OCI-LY7 (cell line): Measurements from ENCODE around the gene DSN1.

Experiments used
- EZH2phosphoT487 ChIP-seq: fragments of 200-600 bp; sonication (generic); IDR thresholded peaks from 2 replicates; pipeline ENCODE4 v1.6.1; 2018; ENCODE audit warnings: low read depth, borderline replicate concordance, mild to moderate bottlenecking, mixed run types, antibody characterized with exemption, low read length, moderate library complexity, mixed read lengths
- TF ChIP-seq, protein P1 (sequence below): fragments of 200-600 bp; sonication (generic); conservative IDR thresholded peaks from 2 replicates; pipeline ENCODE4 v1.5.1; 2014; ENCODE audit warnings: mild to moderate bottlenecking, antibody characterized with exemption, low read length, moderate library complexity, mixed read lengths

GRCh38 chr20:36754656-36755222, 18.8 kb downstream of the DSN1 start:
- TF ChIP-seq, protein P1, sequence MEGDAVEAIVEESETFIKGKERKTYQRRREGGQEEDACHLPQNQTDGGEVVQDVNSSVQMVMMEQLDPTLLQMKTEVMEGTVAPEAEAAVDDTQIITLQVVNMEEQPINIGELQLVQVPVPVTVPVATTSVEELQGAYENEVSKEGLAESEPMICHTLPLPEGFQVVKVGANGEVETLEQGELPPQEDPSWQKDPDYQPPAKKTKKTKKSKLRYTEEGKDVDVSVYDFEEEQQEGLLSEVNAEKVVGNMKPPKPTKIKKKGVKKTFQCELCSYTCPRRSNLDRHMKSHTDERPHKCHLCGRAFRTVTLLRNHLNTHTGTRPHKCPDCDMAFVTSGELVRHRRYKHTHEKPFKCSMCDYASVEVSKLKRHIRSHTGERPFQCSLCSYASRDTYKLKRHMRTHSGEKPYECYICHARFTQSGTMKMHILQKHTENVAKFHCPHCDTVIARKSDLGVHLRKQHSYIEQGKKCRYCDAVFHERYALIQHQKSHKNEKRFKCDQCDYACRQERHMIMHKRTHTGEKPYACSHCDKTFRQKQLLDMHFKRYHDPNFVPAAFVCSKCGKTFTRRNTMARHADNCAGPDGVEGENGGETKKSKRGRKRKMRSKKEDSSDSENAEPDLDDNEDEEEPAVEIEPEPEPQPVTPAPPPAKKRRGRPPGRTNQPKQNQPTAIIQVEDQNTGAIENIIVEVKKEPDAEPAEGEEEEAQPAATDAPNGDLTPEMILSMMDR, result peak; percentile 89
- no peak for TF ChIP-seq EZH2phosphoT487
